Panc1 (cell line): ENCODE results near the gene SIM2. TPM values are rescaled to one million over a fixed set of nuclear protein-coding genes. Genes with fewer than 3 reads are reported as not detected.

Experiments used
- ATAC-seq: fragments of 200-7000 bp; cut with Tn5 transposase; 2 replicates; pipeline ENCODE4 v1.9.1; 2020; ENCODE audit warnings: mild to moderate bottlenecking, moderate library complexity
- BruUV-seq: library from RNA; stranded (reverse); fragments of 400-500 nt; replicated peaks from 2 replicates; lab custom pipeline; 2021; lab: Mats Ljungman, UMichigan
- CTCF ChIA-PET: fragments of 300-600 bp; sonication (Branson Sonifier 250); formaldehyde crosslinking; loops from one replicate; lab custom pipeline; 2022; ENCODE audit warnings: antibody characterized with exemption; lab: Charles Lee
- POLR2A ChIA-PET: fragments of 300-600 bp; sonication (Branson Sonifier 250); formaldehyde crosslinking; loops from one replicate; lab custom pipeline; 2022; ENCODE audit warnings: antibody characterized with exemption; lab: Charles Lee
- DNase-seq: peaks from one replicate; pipeline ENCODE4 v3.0.0-alpha.2; 2010; ENCODE audit warnings: low read depth, low spot score
- H3K27ac ChIP-seq: 2 replicates; pipeline ENCODE4 v1.5.1; 2011; ENCODE audit warnings: mild to moderate bottlenecking, low read length, inconsistent platforms
- H3K27me3 ChIP-seq: fragments of 200-500 bp; sonication (Bioruptor generic); 2 replicates; pipeline ENCODE4 v1.6.0; 2014; ENCODE audit warnings: low read length, inconsistent platforms; ENCODE audit not compliant: control insufficient read depth, insufficient read depth
- H3K36me3 ChIP-seq: fragments of 200-500 bp; sonication (Bioruptor generic); 2 replicates; pipeline ENCODE4 v1.5.1; 2014; ENCODE audit warnings: inconsistent platforms, mild to moderate bottlenecking, low read length, moderate library complexity; ENCODE audit not compliant: control insufficient read depth, insufficient read depth
- H3K4me1 ChIP-seq: 2 replicates; pipeline ENCODE4 v1.5.1; 2011; ENCODE audit warnings: inconsistent platforms, mild to moderate bottlenecking, low read length, moderate library complexity; ENCODE audit not compliant: control insufficient read depth, insufficient read depth
- H3K4me3 ChIP-seq, 2 experiments: 2 replicates each; pipeline ENCODE4 v1.5.1; 2011 to 2012; ENCODE audit warnings: low read depth in 2 of 2, low read length in 2 of 2, mild to moderate bottlenecking in 2 of 2, inconsistent platforms in 1 of 2, moderate library complexity in 1 of 2
- H3K9me3 ChIP-seq: fragments of 200-500 bp; sonication (Bioruptor generic); 2 replicates; pipeline ENCODE4 v1.5.1; 2014; ENCODE audit warnings: low read depth, mild to moderate bottlenecking, inconsistent platforms, low read length, moderate library complexity; ENCODE audit not compliant: control insufficient read depth, insufficient read depth
- CTCF ChIP-seq: fragments of 450-650 bp; IDR thresholded peaks from 2 replicates; pipeline ENCODE4 v1.5.1; 2017; ENCODE audit warnings: mild to moderate bottlenecking
- POLR2AphosphoS5 ChIP-seq: IDR thresholded peaks from 2 replicates; pipeline ENCODE4 v1.6.1; 2012; ENCODE audit warnings: mild to moderate bottlenecking, low read depth, low read length, moderate library complexity
- REST ChIP-seq, 2 experiments: IDR thresholded peaks; 2 replicates each; pipeline ENCODE4 v1.6.1; 2011 to 2012; ENCODE audit warnings: low read depth in 2 of 2, control low read depth in 1 of 2, low read length in 1 of 2, mild to moderate bottlenecking in 1 of 2, moderate library complexity in 1 of 2; ENCODE audit not compliant: insufficient read depth in 1 of 2
- SIN3A ChIP-seq: IDR thresholded peaks from 2 replicates; pipeline ENCODE4 v1.6.1; 2012; ENCODE audit warnings: low read depth, mild to moderate bottlenecking, low read length, moderate library complexity, borderline replicate concordance; ENCODE audit not compliant: insufficient read depth
- TCF7L2 ChIP-seq: IDR thresholded peaks from 2 replicates; pipeline ENCODE4 v1.6.1; 2011; ENCODE audit warnings: mild to moderate bottlenecking, low read depth, low read length, inconsistent platforms
- in situ Hi-C: cut with HindIII; loops from 2 replicates; pipeline ENCODE4 v1.10.0; 2016; ENCODE audit warnings: low sequenced_read_pairs, low pct_unique_long_range_greater_than_20kb
- intact Hi-C: fragments of 100-400 bp; cut with micrococcal nuclease; formaldehyde crosslinking; loops from one replicate; pipeline ENCODE4 v1.10.0; 2022; ENCODE audit not compliant: unreplicated experiment
- total RNA-seq: library from RNA; stranded (reverse); gene quantifications from one replicate; pipeline ENCODE4 v1.2.1, GENCODE V29; 2021; ENCODE audit not compliant: unreplicated experiment

The SIM2 gene
- total RNA-seq, 1 experiment from 2014 or later: 11.5 TPM

- Histone ChIP-seq H3K9me3 (no peaks in the 10 kb centered on the region), H3K27ac (no peak overlapping the region), H3K27me3 (no peaks in the 10 kb centered on the region), H3K36me3 (no peaks in the 10 kb centered on the region), H3K4me1 (peaks cover 11% of the 10 kb centered on the region; the same call in 1 of the 2 replicates), H3K4me3 (no peak overlapping the region)
- intact Hi-C loops (no loop called here), in situ Hi-C loops (no loop called here)
- ATAC-seq (no peak), DNase-seq (no peak)
- no TSS peak for BruUV-seq
- POLR2A ChIA-PET: no interaction called here
- no peak for TF ChIP-seq CTCF
- no peak for TF ChIP-seq POLR2AphosphoS5
- TF ChIP-seq TCF7L2: no peak
- TF ChIP-seq SIN3A: no peak
- TF ChIP-seq REST (IDR thresholded peaks at IDR 0.05; ENCODE audit: insufficient read depth in 1 of 2, low read depth in 2 of 2, low read length in 1 of 2): no peak
- CTCF ChIA-PET: no interaction called here
Observed at GRCh38 chr21:36791695-36792470, 93.0 kb downstream of the SIM2 start.

GRCh38 chr21:36792505-36792967 lies 93.6 kb downstream of the SIM2 start:
- ATAC-seq (no peak), DNase-seq (no peak)
- intact Hi-C loops (no loop called here), in situ Hi-C loops (no loop called here)
- Histone ChIP-seq H3K27ac (no peak overlapping the region), H3K9me3 (no peaks in the 10 kb centered on the region), H3K36me3 (no peaks in the 10 kb centered on the region), H3K27me3 (no peaks in the 10 kb centered on the region), H3K4me3 (no peak overlapping the region), H3K4me1 (peaks cover 11% of the 10 kb centered on the region; the same call in 1 of the 2 replicates)
- POLR2A ChIA-PET: no interaction called here
- BruUV-seq: no TSS peak
- CTCF ChIA-PET: no interaction called here
- TF ChIP-seq REST (IDR thresholded peaks at IDR 0.05; ENCODE audit: insufficient read depth in 1 of 2, low read depth in 2 of 2, low read length in 1 of 2): no peak
- no peak for TF ChIP-seq TCF7L2
- no peak for TF ChIP-seq POLR2AphosphoS5
- TF ChIP-seq CTCF: no peak
- no peak for TF ChIP-seq SIN3A
